MV-4-11 (cell line): Measurements from ENCODE around the gene PROB1.
"Not testable (repeated sequence)": the region's sequence is repeated elsewhere in the genome, so short reads cannot be mapped to it uniquely, and the experiment has no call there.

Experiments
- DNase-seq: peaks from one replicate; lab custom pipeline; 2025; lab: John Stamatoyannopoulos, UW

Gene PROB1

DNA sequence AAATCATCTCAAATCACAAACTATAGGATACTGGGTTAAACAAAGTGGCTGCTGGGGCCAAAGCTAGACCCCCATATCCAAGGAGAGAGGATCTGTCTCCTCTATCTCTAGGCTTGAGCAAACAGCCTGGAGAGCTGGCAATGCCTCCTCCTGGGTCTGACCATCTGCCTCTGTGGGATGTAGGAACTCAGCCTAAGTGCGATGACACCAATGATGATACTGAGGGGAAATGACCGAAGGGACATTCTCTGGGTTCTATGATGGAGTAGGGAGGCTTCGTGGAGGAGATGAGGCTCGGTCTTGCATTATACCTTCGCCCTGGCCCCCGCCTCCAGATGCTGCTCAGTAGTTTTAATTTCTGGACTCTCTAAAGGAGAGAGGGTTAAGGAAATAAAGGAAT lies 18.2 kb upstream of the PROB1 start:
- DNase-seq: no peak

DNA sequence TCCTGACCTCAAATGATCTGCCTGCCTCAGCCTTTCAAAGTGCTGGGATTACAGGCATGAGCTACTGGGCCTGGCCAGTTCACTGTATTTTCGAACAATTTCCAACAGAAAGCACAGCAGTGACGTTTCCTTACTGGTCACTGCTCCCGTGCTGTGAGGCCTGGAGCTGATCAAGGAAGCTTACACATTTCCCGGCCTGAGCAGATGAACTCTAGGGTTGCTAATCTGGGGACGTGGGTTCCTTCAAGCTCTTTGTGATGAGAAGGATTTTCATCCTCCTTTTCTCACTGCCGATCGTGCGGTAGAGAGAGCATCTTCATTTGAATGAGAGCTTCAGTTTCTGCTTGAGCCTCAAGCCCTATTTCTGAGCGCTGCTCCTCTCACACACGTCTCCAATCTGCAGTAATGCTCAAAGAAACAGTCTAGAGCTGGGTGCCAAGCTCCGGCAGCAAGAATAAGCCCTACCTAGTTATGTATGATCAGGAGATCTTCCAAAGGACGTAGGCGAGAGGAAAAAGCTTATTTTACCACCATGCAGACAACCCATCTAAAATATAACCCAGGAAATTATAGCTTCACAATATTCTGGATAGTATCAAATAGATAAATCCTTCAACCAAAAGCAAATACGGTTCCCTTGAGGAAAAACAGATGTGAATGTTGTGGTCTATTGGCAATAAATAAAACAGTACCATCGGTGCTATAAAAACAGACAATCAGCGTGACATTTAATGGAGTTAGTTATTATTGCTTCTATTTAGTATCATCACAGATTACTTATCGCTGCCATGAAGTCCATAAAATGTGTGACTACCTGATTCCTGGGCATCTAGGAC lies 16.3 kb upstream of the PROB1 start:
- no peak for DNase-seq

DNA sequence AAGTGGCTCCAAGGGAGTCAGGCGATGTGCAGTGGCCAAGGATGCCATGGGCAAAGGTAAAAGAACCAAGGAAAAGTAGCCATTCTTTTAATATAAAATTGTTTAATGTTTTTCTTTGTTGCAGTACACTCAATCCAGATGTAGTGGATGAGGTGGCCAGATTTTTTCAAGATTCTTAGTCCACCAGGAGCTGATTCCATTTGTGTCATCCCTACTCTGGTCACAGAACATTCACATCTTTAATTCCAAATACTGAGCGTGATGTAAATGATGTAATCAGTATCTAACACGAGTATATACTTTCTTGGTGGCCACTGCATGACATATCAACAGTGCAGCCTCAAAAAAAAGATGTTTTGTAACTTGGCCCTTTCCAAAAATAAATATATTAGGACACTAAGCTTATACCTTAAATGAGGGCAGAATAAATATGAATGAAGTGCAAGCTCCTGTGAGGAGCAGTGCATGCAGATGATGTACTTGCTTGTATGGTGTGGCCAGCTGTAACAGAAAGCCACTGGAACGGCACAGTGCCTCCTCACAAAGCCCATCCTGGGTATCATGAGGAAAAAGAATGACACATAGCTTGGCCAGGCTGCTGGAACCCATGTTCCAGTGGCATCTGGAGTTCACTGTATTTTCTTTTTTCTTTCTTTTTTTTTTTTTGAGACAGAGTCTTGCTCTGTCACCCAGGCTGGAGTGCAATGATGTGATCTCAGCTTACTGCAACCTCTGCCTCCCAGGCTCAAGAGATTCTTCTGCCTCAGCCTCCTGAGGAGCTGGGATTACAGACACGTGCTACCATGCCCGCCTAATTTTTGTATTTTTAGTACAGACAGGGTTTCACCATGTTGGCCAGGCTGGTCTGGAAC lies 15.5 kb upstream of the PROB1 start:
- DNase-seq: no peak

DNA sequence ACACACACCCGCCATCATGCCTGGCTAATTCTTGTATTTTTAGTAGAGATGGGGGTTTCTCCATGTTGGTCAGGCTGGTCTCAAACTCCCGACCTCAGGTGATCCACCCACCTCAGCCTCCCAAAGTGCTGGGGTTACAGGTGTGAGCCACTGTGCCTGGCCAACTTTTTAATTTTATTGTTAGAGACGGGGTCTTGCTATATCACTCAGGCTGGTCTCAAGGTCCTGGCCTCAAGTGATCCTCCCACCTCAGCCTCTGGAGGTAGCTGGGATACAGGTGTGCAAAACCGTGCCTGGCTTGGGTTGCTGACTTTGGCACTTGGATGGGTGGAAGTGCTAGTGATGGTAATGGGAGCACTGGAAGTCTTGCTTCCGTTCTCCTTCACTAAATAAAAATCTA lies 14.2 kb upstream of the PROB1 start:
- DNase-seq: not testable (repeated sequence)

DNA sequence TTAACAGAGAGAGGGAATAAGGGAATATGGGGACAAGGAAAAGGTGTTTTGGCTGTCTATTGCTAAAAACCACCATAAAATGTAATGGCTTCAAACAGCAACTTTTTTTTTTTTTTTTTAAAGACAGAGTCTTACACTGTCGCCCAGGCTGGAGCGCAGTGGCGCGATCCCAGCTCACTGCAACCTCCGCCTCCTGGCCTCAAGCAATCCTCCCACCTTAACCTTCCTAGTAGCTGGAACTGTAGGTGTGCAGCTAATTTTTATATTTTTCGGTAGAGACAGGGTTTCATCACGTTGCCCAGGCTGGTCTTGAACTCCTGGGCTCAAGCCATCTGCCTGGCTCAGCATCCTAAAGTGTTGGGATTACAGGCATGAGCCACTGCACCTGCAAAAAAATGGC lies 13.3 kb upstream of the PROB1 start:
- no peak for DNase-seq

DNA sequence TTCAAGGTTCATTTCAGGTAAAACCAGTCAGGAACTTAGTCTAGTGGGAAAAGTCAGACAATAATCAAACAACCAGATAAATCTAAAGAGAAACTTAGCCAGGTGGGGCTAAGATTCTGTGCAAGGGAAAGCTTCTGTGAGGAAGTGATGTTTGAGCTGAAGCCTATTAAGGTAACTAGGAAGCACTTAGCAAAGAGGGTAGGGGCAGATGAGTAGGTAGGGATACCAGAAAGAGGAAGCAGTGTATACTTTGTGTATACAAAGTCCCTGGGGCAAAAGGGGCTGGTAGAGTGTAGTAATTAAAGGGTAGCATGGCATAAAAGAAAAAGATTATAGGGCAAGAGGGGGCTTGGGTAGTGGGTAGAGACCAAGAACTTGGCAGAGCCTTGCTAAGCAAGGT lies 12.6 kb upstream of the PROB1 start:
- DNase-seq: peak; percentile 25

DNA sequence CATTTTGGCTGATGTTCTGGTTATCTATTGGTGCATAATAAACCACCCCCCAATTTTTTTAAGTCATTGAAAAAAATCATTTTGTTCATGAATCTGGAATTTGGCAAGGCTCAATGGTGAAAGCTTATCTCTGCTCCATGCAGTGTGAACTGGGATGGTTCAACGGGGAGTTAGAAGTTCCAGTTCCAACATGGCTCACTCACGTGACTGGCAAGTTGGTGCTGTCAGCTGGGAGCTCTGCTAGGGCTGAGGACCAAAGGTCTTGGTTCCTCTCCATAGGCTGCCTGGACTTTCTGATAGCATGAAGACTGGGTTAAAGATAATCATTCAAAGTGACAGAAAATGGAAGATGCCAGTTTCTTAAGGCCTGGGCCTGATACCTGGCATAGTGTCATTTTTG lies 12.1 kb upstream of the PROB1 start:
- DNase-seq: no peak

DNA sequence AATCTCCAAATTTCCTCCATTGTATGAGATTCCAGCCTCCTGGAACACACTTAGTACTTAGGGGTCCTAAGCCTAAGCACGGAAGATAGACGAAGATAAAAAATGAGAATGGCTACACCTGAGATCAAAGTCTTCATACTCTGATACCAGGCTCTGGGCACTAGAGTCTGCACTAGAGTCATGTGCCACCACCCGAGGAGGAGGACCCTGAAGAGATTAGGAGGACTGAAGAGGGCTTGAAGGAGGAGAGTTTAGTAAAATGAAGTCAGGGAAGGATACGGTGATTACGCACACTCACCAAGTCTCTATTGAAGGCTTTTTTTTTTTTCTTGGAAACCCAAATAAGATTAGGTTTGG lies 9.6 kb upstream of the PROB1 start:
- DNase-seq: no peak

DNA sequence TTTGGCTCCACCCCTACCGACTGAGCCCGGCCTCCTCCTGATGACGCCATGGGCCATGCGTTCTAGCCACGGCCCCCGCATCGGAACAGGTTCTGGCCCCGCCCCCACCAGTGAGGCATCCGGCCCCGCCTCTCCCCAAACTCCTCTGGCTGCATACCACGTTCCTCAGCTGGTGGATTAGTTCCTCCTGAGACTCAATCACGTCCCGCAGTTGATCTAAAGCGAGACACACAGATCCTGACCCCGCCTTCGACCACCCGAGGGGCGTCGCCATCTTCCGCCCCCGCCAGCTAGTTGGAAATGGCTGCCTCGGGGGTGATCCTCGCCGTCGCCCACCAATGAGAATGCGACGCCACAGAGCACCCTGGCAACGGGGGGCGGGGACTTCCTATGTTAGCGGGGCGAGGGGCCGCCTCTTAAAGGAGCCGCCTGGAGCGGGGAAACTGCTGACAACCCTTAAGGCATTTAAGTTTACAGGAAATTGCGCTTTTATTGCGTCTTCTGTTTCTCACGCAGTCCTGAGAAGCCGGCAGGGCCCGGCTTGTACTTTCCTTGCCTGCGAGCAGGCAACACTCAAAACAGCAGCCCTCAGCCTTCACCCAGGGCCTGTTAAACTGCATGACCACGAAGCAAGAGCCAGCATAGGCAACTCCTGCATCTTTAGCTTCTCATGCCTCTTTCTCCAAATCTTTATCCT lies 9.0 kb upstream of the PROB1 start, which contains the start of gene SPATA24:
Gene SPATA24 (minus strand): TSS at position 303 of the 697 bp plus-strand sequence. CDS start 29 bp downstream, at position 274.
- DNase-seq: peak; percentile 98

DNA sequence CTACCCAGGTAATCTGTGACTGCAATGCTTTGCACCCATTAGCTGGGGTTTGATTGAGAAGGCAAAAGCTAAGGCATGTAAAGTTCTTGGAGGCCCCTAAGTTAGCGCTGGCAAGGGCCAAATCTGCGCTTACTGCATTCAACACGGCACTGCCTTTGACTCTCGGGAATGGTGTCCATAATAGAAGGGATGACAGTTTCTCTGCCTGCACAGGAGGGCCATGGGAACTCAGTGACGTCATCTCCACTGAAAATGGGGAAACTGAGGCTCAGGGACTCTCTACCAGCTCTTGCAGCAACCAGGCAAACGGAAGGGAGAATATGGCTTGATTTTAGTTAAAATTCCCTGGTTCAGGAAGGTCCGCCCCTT lies 8.5 kb upstream of the PROB1 start:
- no peak for DNase-seq

DNA sequence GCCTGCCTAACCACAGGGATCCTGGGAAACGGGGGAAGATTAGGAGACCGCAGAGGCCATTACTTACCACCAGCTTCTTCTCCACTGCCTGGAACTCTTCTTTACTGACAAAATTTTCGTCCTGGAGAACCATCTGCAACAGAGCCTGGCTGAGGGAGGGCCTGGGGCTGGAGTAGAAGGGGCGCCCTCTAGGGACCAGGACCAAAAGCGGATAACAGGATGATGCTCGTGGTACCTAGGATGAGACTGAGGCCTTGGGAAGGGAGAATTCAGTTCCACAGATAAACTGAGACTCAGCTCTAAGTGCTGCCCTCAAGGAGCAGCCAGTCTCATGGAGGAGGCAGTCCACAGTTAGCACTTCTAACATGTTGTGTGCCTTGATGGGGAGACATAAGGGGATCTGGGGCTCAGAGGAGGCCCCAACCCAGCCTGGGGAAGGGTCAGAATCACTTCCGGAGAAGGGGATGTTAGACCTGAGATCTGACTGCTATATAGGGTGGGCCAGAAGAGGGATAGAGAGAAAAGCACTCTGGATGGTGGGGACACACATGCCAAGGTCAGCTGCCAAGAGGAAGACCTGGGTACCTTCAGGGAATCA lies 7.8 kb upstream of the PROB1 start:
- peak; percentile 31 for DNase-seq

DNA sequence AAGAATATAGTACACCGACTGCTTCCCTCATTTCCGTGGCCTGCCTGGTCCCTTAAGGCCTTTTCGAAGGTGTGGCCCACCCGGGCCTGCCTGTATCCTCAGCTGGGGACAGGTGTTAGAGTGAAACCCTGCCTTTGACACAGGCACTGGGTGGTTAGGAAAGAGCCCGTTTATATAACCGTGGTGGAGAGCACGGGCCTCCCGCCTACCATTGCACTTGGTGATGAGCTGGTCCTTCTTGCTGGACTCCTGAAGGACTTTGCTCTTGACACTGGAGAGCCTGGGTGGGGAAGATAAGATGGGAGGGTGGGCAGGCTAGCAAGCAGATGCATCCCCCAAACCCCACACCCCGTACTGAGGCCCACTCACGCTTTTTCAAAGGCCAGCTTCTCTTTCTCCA lies 6.6 kb upstream of the PROB1 start:
- no peak for DNase-seq

DNA sequence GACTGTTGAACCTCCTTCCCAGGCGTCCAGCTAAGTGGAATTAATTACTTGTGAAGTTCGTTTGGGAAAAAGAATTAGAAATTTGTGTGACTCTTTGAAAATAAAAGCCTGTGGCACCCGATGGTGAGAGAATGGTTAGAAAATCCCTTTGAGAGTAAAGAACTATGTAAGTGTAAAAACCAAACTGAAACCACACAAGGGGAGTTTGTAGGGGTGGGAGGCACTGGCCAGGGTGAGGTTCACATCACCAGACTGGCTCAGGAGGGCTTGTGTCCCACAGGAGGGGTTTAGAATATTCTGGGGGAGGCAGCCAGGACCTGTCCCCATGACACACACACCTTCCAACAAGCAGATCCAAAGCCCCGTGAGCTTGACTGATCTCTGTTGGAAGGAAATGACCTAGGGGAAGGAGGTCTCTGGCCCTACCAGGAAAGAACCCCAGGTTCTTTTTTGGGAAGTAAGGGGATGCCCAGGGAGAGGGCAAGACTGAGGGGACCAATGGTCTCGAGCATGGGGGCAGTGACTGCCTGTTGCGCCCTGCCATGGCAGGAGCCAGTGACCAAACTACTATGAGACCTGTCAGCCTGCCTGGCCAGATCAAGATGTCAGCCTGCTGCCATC lies 4.7 kb upstream of the PROB1 start:
- DNase-seq: no peak

DNA sequence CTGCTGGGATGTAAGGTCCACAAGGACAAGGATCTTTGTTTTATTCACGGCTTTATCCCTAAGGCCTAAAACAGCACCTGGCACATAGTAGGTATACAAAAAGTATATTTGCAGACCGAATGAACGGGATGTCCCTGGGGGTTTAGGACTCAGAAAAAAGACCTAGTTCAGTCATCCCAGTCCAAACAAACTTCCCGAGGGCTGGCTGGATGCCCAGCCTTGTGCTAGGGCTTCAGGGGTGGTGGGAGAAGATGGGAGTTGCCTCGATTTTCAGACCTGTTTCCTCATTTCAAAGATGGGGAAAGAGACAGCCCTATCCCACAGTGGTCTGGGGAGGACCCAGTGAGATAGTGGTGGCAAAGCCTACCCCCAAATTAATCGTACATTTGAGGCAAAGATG lies 3.0 kb upstream of the PROB1 start:
- no peak for DNase-seq

DNA sequence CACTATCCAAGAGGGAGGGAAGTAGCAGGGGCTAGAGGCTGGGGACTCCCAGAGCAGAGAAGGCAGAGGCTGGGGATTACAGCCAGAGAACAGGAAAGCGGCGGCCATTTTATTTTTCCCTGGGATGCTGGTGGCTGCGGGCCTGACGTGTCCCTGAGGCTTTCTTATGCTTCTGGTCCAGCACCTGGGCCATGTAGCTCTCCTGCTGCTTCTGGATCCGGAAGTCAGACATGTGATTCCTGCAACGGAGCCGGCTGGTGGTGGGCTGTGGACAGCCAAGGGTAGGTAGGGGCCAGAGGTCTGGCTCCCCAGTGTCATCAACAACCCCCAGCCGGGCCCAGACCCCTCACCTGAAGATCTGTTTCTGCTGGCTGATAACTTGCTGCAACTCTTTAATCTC lies 1.8 kb upstream of the PROB1 start:
- DNase-seq: no peak

DNA sequence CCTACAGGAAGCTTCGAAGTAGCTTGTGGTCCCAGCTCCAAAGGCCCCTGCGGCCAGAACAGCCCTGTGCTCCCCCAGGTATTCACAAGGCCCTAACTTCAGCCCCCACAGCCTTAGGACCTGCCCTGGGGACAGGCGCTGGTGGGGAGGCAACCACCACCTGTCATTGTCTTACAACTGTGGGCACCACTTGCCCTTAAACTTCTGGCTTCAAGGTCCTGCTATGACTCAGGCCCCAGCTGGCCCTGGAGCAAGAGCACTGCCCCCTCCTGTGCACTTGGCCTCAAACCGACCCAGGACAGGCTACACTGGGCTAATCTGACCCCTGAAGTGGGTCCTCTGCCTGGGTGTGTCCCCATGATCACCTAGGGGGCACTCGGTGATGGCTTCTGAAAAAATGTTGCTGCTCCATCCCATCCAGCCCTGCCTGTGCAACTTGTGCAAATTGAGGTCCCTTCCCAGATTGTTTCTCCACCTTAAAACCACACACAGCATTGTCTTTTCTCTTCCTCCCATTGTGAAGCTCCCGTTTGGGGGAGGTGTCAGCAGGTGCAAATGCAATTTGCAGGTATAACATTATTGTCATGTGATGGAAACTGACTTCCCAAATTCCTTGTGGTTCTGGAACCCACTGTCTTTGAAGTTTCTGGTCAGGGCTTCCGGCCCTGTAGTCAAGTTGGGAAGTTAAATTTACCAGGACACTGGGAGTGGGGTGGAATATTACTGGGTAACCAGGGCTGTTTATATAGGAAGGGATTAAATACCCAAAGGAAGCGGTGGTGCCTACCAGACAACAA lies 1.1 kb upstream of the PROB1 start:
- no peak for DNase-seq

DNA sequence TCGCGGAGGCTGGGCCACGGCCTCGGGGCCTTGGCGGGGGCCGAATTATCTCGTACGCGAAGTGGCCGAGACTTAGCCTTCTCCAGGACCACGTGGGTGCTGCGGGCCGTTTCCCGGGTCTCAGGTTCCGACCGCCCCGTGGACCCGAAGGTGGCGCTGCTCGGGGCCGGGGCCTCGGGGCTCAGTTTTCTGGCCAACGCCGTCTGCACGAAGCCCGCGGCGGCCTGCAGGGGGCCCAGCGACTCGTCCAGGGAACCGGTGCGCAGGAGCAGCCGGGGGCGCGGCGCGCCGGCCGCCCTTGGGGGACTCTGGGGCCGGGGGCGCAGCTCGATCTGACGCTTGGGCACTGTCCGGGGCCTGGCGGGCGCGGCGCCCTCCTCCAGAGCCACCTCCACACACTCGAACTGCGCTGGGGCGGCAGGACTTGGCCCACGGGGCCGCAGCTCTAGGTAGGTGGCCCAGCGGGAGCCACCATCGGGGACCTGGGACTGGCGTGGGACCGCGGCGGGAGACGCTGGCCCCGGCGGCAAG lies 716 bp downstream of the PROB1 start:
- no peak for DNase-seq

DNA sequence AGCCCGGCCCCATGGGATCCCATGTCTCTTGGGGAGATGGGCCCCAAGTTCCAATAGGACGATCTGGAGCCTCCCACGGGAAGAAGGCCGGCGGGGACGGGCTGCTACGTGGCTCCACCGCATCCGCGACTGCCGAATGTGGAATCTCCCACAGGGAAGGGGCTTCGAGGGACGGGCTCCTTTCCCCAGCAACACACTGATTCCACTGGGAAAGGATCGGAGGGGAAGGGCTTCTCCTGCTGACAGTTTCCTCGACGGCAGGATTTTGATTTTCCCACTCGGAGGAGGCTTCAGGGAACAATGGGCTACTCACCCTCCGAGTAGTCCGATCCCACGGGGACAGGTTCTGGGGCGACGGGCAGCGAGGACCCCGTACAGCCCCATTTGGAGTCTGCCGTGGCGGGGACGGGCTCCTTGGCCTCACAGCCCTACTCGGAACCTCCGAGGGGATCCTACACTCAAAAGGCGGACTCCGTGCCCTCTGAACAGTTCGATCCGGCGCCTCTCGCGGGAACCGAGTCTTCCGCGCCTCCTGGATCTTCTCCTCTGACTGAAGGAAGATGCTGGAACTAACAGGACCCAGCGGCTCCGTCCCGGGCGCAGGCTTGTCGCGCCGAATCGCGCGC lies 1.3 kb downstream of the PROB1 start:
- no peak for DNase-seq

DNA sequence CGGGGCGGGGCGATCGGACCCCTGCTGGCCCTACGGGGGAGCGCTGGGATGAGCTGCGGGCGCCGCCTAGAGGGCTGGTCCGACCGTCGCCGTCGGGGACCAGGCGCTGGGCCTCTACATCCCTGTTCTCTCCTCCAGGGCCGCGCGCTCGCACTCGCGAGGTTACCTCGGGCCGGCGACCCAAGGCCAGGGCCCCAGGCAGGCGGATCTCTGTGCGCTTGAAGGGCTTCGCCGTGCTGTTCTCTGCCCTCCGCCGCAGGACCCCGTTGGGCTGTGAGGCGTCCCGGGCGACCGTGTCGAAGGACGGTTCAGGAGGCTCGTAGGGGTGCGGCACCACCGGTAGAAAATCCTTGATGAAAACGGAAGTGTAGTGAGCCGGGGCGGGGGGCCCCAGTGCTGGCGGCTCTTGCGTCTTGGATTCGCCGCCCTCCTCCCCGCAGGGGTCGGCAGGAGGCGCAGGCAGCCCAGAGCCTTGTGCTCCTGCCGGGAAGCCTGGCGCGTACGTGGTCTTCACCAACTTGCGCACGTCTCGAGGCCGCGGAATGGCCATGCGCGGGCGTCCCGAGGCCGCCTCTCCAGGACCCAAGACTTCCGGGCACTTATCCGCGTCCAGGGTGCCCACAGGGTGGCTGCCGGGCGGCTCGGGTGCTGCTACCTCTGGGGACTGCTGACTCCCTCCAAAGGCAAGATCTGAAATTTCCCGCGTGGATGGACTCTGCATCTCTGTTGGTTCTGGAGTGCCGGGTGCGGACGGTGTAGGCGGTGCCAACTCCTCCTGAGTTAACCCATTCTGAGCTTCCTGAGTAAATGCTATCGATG lies 2.0 kb downstream of the PROB1 start:
- peak; percentile 60 for DNase-seq
